Measurements from ENCODE around the gene KIFAP3. TPM values are rescaled to one million over a fixed set of nuclear protein-coding genes. Genes with fewer than 3 reads are reported as not detected.

KIFAP3 gene
- total RNA-seq, 2 experiments from 2014 or later = 21.6 to 24.1 TPM

DNA sequence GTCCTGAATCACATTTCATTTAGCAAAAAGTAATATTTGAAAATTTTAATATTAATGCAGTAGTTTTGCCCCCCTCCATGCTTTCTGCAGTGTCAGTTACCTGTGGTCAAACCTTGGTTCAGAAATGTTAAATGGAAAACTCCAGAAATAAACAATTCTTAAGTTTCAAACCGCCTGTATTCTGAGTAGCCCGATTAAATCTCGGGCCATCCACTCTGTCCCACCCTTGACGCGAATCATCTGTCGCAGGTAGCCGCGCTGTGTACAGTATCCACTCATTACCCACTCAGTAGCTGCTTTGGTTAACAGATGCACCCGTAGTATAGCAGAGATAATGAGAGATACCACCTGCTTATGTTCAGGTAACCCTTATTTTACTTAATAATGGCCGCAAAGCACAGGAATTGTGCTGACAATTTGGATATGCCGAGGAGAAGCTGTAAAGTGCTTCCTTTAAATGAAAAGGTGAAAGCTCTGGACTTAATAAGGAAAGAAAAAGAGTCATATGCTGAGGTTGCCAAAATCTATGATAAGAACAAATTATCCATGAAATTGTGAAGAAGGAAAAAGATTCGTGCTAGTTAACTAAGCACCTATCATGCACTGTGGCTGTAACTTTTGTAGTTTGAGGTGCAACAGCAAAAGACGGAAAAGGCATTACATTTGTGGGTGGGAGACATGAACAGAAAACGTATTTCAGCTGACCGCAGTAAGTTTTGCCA, 179.9 kb downstream of the KIFAP3 start:
- peaks cover 9% of the 10 kb centered on the region for H3K27me3 Mint-ChIP-seq

DNA sequence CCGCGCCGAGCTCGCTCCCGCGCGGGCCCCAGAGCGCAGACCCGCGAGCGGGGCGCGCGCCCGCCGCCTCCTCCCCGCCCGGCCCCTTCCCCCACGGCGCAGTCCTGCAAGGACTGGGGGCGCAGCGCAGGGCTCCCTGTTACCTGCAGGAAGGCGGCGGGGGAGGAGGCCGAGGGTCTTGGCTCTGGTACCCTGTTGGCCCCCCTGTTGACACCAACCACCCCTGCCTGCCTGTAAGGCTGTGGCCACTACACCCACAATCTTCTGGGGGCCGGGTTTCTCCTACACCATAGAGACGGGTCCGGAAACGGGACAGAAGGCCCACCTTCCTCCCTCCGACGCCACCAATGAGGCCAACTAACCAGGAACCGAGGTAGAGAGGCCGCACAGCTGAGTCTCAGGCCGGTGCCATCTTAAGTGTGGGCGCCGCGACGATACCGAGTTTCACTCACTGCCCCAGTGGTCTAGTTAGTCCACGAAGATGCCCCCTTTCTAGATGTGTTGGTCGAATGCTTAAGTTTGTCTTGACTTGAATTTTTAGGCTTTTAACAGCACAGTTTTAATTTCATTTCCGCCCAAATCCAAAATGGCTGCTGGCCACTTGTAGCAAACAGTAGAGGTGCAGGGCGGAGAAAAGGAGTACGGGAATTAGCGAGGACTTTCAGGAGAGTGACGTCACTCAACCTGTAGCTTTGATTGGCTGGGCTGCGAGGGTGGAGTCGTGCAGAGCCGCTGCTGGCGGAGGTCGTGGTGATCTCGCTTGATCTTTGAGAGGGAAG, 180.7 kb downstream of the KIFAP3 start, which contains the start of gene SCYL3:
Gene SCYL3, minus strand, starts transcription at position 252 of the 779 bp plus-strand sequence. CDS start 5,056 bp downstream, outside the sequence.
- CTCF ChIA-PET = interaction anchor here (0.9 to 2.8 kb wide), 8 partner anchors 10 to 308 kb away, joined by 3 to 12 read pairs (median 4); partner anchors contain the start of gene F5
- Mint-ChIP-seq H3K27me3 (peaks cover 9% of the 10 kb centered on the region), H3K27ac (peak within 1 kb of the TSS; percentile 99), H3K36me3 (ENCODE audit: low read depth) (peaks cover 13% of the 10 kb centered on the region), H3K4me1 (peaks cover 44% of the 10 kb centered on the region), H3K9me3 (no peaks in the 10 kb centered on the region), H3K4me3 (peak within 1 kb of the TSS; percentile 77)
- peak; percentile 95 for DNase-seq
- POLR2A ChIA-PET = interaction anchor here (0.6 kb wide), 1 partner anchor 15 kb away, joined by 5 read pairs; no protein-coding TSS in a partner anchor

More for the DNA sequence above, 179.9 kb downstream of the KIFAP3 start:
- Mint-ChIP-seq H3K4me3 (peak overlapping the region; percentile 77), H3K27ac (peak overlapping the region; percentile 99), H3K9me3 (no peaks in the 10 kb centered on the region), H3K4me1 (peaks cover 37% of the 10 kb centered on the region), H3K36me3 (ENCODE audit: low read depth) (peaks cover 7% of the 10 kb centered on the region)
- ChIA-PET POLR2A (no interaction called here), CTCF (interaction anchor here (1.6 to 2.8 kb wide), 5 partner anchors 11 to 308 kb away, joined by 3 to 7 read pairs (median 4); partner anchors contain the start of gene F5)
- DNase-seq = no peak

DNA sequence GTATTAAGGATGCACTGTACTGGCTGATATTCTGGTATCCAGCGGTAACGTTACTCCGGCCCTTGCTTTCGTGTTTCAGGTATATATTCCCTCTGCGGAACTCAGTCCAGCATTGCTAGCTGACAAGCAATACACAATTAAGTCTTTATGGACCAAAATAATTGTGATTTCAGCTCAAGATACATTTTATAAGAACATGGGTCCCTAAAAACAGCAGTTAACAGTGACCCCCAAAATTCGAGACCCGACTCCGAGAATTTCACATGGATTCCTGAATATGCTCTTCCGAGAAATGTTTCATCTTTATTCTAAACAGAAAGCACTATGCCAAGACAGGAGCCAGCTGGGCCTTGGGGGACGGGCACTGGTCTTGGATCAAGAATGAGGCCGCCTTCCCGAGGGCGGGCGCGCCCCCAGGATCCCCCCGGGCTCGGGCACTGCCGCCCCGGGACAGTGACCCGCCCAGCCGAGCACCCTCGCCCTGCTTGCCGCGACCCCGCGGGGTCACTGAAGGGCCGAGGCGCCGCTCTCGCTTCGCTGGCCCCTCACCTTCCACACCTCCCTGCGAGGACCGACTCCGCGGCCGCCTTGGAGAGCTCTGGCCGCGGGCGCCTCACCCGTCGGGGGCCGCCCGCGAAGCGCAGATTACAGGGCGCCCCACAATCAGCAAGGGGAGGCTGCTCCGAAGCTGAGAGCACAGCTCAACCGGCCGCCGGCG, 181.4 kb downstream of the KIFAP3 start:
- peaks cover 7% of the 10 kb centered on the region for H3K27me3 Mint-ChIP-seq
- H3K27ac Mint-ChIP-seq = peak overlapping the region; percentile 99
- H3K36me3 Mint-ChIP-seq (ENCODE audit: low read depth) = peaks cover 19% of the 10 kb centered on the region
- peak overlapping the region; percentile 77 for H3K4me3 Mint-ChIP-seq
- CTCF ChIA-PET = interaction anchor here (0.9 to 2.8 kb wide), 8 partner anchors 9 to 307 kb away, joined by 3 to 12 read pairs (median 4); partner anchors contain the start of gene F5
- H3K9me3 Mint-ChIP-seq = no peaks in the 10 kb centered on the region
- DNase-seq = peak; percentile 43
- POLR2A ChIA-PET = interaction anchor here (0.6 kb wide), 1 partner anchor 15 kb away, joined by 5 read pairs; no protein-coding TSS in a partner anchor
- peaks cover 50% of the 10 kb centered on the region for H3K4me1 Mint-ChIP-seq

DNA sequence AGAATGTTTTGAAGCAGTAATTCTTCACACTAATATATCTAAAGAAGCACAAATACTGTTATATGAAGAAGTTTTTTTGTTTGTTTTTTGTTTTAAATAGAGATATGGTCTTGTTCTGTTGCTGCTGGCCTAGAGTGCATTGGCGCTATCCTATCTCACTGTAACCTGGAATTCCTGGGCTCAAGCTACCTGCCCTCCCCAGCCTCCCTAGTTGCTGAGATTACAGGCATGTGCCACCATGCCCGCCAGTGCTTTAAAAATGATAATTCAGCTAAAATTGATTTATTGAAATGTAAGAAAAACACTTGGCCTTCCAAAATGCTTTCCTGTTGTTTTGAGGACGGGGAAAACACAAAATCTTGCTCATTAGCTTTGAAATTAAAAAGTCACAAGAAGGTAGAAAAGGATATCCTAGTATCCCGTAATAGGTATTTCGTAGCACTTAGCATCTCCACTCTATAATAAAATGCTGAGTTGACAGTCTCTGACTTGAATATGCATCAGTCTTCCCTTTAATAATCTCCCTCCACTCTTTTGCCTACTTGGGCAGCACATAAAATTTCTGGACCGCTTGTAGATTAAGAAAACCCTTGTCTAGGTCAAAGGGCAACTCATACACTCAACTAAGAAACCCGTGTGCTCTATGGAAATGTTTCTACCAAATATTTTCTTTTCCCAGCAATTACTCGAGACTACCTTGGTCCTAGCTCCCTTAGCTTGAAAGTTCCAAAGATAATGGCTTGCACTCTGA, 182.1 kb downstream of the KIFAP3 start:
- ChIA-PET CTCF (interaction anchor here (0.9 to 2.8 kb wide), 7 partner anchors 9 to 306 kb away, joined by 3 to 12 read pairs (median 4); partner anchors contain the start of gene F5), POLR2A (interaction anchor here (1.3 kb wide), 1 partner anchor 182 kb away, joined by 3 read pairs; no protein-coding TSS in a partner anchor)
- Mint-ChIP-seq H3K4me1 (peaks cover 52% of the 10 kb centered on the region), H3K27me3 (peaks cover 2% of the 10 kb centered on the region), H3K4me3 (peak overlapping the region; percentile 77), H3K27ac (peak overlapping the region; percentile 83), H3K36me3 (ENCODE audit: low read depth) (peaks cover 23% of the 10 kb centered on the region), H3K9me3 (no peaks in the 10 kb centered on the region)
- DNase-seq = no peak

DNA sequence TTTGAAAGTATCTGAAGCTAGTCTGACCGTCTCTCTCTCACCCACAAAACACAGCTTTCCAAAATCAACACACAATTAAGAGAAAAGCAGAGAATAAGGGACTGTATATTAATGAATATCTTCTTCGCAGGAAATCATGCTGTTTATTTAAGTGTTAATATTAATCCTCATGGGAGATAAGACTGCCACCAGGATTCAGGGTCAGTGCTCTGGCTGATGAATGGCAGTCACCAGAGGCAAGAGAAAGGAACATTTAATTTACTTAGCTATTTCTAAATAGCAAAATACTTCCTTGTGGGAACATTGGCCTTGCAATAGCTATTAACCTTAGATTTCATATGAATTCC, 183.0 kb downstream of the KIFAP3 start:
- Mint-ChIP-seq H3K27ac (peak overlapping the region; percentile 83), H3K4me3 (peak overlapping the region; percentile 77), H3K27me3 (no peaks in the 10 kb centered on the region), H3K4me1 (peaks cover 55% of the 10 kb centered on the region), H3K9me3 (no peaks in the 10 kb centered on the region), H3K36me3 (ENCODE audit: low read depth) (peaks cover 30% of the 10 kb centered on the region)
- ChIA-PET CTCF (interaction anchor here (1.3 to 2.6 kb wide), 3 partner anchors 8 to 35 kb away, joined by 4 to 12 read pairs (median 5); no protein-coding TSS in a partner anchor), POLR2A (interaction anchor here (1.3 kb wide), 1 partner anchor 182 kb away, joined by 3 read pairs; no protein-coding TSS in a partner anchor)
- no peak for DNase-seq

DNA sequence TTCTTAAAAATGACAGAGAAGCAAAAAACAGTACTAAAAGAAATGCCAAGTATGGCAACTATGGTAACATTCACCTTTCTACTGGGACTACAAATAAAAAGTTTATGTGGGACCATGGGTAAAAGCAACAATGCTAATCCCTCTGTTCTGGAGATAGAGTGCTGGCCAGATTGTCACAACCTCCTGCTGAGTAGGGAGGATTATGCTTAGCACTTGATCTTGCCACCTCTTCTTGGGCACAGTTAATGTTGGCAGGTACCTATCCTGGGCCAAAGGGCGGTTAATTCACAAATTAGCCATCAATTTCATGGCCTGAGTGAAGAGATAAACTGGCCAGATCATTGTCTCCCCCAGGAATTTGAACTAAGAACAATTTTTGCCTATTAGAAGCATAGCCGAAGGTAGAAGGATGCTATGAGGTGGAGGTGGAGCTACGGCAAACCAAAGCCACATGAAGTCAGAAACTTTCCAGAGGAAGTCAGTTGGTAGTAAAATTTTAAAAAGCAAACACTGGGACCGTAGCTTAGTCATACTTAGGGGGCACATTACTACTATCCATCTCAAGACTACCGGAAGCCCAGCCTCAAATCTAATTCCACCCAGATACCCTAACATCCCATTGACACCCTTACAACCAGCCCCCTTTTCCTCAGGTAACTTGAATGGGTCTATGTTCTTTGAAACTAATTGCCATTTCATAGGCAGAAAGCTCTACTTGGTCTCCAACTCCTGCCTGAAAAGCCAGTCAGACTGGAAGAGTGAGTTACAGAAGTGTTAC, 183.5 kb downstream of the KIFAP3 start:
- Mint-ChIP-seq H3K36me3 (ENCODE audit: low read depth) (peaks cover 34% of the 10 kb centered on the region), H3K9me3 (no peaks in the 10 kb centered on the region), H3K27me3 (no peaks in the 10 kb centered on the region), H3K4me3 (peak overlapping the region; percentile 77), H3K4me1 (peaks cover 55% of the 10 kb centered on the region), H3K27ac (peak overlapping the region; percentile 83)
- CTCF ChIA-PET = interaction anchor here (1.6 to 2.6 kb wide), 2 partner anchors 8 to 18 kb away, joined by 5 to 12 read pairs; no protein-coding TSS in a partner anchor
- POLR2A ChIA-PET = interaction anchor here (1.3 kb wide), 1 partner anchor 181 kb away, joined by 3 read pairs; no protein-coding TSS in a partner anchor
- peak; percentile 52 for DNase-seq

DNA sequence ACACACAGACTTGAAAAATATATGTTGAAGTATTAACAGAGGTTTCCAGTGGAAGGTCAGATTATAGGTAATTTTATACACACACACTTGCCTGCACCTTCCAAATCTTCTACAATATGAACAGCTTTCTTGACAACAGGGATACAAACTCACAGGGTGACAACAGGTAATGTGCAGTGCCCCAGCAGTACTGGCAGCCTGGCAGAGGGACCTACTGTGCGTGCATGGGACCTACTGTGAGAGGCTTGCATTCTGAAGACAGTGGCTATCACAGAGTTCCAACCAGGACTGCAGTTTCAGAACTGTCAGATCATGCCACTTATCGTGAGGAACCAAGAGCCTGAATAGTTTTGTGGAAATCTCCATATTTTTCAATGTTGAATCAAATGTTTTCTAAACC, 184.6 kb downstream of the KIFAP3 start:
- CTCF ChIA-PET = no interaction called here
- no peaks in the 10 kb centered on the region for H3K27me3 Mint-ChIP-seq
- no peak overlapping the region for H3K4me3 Mint-ChIP-seq
- peaks cover 41% of the 10 kb centered on the region for H3K36me3 Mint-ChIP-seq (ENCODE audit: low read depth)
- no peak overlapping the region for H3K27ac Mint-ChIP-seq
- no peak for DNase-seq
- H3K4me1 Mint-ChIP-seq = peaks cover 59% of the 10 kb centered on the region
- POLR2A ChIA-PET = no interaction called here
- no peaks in the 10 kb centered on the region for H3K9me3 Mint-ChIP-seq

DNA sequence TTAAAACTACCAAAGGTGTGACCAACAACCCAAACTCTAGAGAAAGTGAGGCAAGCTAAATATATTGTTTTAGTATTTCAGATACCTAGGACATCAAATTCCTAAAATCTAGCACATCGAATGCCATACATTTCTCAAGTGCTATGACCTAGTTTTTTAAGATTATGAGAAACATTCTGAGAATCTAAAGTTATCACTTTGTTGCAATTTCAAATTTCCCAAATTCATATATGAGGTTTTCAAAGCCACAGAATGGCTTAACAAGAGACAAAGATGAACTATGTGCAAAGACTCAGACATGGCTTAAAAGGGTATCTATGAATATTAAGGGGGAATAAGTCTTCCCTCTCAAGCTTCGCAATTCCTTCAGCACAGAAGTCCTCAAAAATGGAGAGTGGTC, 187.6 kb downstream of the KIFAP3 start:
- peaks cover 43% of the 10 kb centered on the region for H3K4me1 Mint-ChIP-seq
- DNase-seq = no peak
- no peaks in the 10 kb centered on the region for H3K27me3 Mint-ChIP-seq
- H3K36me3 Mint-ChIP-seq (ENCODE audit: low read depth) = peaks cover 43% of the 10 kb centered on the region
- ChIA-PET POLR2A (no interaction called here), CTCF (no interaction called here)
- no peak overlapping the region for H3K4me3 Mint-ChIP-seq
- no peaks in the 10 kb centered on the region for H3K9me3 Mint-ChIP-seq
- no peak overlapping the region for H3K27ac Mint-ChIP-seq

DNA sequence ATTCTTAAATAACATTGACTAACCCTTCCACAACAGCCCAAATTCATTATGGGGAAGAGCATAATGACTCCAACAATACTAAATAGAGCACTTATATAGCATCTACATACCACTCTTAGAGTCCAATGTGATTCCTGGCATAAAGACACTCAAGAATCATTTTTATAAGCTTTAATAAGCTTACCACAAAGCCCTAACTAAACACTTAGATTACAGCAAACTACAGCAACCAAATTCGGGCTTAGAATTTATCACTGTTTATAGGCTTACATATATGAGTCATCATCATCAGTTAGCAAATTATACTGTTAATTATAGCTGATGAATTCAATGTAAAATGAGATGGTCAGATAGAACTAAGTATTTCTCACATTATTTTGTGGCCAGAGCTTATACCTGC, 188.1 kb downstream of the KIFAP3 start:
- no peak for DNase-seq
- Mint-ChIP-seq H3K4me3 (no peak overlapping the region), H3K4me1 (peaks cover 39% of the 10 kb centered on the region), H3K27me3 (no peaks in the 10 kb centered on the region), H3K36me3 (ENCODE audit: low read depth) (peaks cover 46% of the 10 kb centered on the region), H3K27ac (no peak overlapping the region), H3K9me3 (no peaks in the 10 kb centered on the region)
- ChIA-PET POLR2A (no interaction called here), CTCF (interaction anchor here (1.0 kb wide), 1 partner anchor 26 kb away, joined by 3 read pairs; no protein-coding TSS in a partner anchor)

DNA sequence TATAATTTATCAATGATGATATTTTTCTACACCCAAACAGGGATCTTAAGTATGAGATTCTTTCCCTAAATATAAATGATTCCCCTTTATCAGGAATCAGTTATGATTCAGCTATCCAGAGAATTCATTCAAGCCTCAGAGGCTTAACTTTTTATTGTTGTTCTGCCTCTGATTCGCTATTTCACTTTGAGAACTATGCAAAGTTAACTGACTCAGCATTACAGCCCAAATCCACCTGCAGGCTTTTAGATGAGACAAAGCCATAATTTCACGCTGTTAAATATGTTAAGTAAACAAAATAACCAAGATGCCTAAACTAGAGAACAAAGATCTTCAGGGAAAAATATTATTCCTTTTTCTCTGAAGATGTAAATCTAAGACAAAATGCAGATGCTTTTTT, 189.3 kb downstream of the KIFAP3 start:
- no peak overlapping the region for H3K4me3 Mint-ChIP-seq
- no peaks in the 10 kb centered on the region for H3K27me3 Mint-ChIP-seq
- no peak for DNase-seq
- POLR2A ChIA-PET = no interaction called here
- CTCF ChIA-PET = interaction anchor here (0.7 kb wide), 1 partner anchor 406 kb away, joined by 3 read pairs; no protein-coding TSS in a partner anchor
- no peaks in the 10 kb centered on the region for H3K9me3 Mint-ChIP-seq
- H3K27ac Mint-ChIP-seq = no peak overlapping the region
- H3K36me3 Mint-ChIP-seq (ENCODE audit: low read depth) = peaks cover 48% of the 10 kb centered on the region
- H3K4me1 Mint-ChIP-seq = peaks cover 27% of the 10 kb centered on the region

DNA sequence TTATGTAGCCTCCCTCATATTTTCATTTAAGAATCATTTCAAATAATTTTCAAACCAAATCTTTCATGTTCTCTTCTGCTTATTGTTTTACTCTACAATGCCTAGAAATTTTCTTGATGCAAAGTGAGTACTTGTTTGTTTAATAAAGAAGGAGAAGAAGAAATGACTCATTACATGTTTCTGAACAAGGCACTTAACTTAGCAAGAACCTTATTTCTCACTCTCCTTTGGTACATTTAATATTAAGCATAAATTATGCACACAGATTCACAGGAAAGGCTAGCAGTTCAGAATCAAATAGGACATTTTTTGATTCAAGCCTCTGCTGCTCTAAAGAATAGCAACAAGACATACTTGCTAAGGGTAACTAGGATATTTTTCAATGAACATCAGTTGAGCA, 189.9 kb downstream of the KIFAP3 start:
- Mint-ChIP-seq H3K9me3 (no peaks in the 10 kb centered on the region), H3K27me3 (no peaks in the 10 kb centered on the region)
- POLR2A ChIA-PET = no interaction called here

More for the DNA sequence above, 189.9 kb downstream of the KIFAP3 start:
- H3K27ac Mint-ChIP-seq = no peak overlapping the region
- DNase-seq = no peak
- CTCF ChIA-PET = interaction anchor here (1.2 to 2.6 kb wide), 3 partner anchors 8 to 57 kb away, joined by 3 to 12 read pairs (median 7); partner anchors contain the start of gene SCYL3
- H3K36me3 Mint-ChIP-seq (ENCODE audit: low read depth) = peaks cover 47% of the 10 kb centered on the region
- peaks cover 23% of the 10 kb centered on the region for H3K4me1 Mint-ChIP-seq
- no peak overlapping the region for H3K4me3 Mint-ChIP-seq
